ENCODE measurements around the gene GDF11.

GDF11 gene

GRCh38 chr12:55736076-55736475 is 6.8 kb upstream of the GDF11 start:
- Histone ChIP-seq H3K36me3 (ENCODE audit: control insufficient read depth, insufficient read depth, low read length) (no peaks in the 10 kb centered on the region), H3K4me1 (ENCODE audit: control insufficient read depth, insufficient read depth, low read length) (peaks cover 13% of the 10 kb centered on the region), H3K27me3 (ENCODE audit: control insufficient read depth, insufficient read depth, low read length) (no peaks in the 10 kb centered on the region), H3K9ac (ENCODE audit: low read depth, low read length) (no peak overlapping the region), H3K4me3 (ENCODE audit: low read depth, low read length) (no peak overlapping the region), H3K27ac (ENCODE audit: low read depth, low read length) (no peak overlapping the region), H3K9me3 (ENCODE audit: control insufficient read depth, insufficient read depth, low read length) (no peaks in the 10 kb centered on the region)

DNA sequence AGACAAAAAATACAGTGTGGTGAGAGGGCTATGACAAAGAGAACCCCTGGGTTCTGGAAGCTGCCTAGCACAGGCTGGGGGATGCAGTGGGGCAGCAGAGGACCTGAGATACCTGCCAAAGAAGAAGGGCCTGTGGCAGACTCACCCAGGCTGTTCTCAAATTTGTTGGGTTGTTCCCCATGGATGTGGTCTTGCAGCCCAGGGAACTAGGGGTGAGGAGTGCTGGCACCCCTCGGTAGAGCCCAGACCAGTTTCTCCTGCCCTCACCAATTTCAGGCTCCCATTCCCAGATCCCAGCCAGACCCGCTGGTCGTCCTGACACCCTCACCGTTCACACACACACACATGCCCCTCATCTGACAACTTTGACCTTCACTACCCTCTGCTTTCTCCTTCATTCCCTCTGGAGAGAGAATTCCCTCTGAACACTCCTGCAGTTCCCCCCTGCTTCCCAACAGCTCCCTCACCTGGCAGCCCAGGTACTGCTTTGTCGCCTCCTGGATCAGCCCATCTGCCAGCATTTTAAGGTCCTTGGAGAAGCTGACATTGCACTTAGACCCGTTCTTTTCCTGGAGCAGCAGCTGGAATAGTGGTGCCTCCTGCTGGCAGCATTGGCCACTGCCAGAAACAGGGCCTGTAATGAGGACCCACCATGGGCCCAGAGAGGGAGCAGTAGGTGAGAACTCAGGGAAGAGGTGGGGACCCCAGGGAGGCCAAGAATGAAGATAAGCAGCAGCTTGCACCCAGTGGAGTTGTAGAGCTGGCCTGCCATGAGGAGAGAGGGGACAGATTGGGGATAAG is 5.9 kb upstream of the GDF11 start:
- Histone ChIP-seq H3K36me3 (ENCODE audit: control insufficient read depth, insufficient read depth, low read length) (no peaks in the 10 kb centered on the region), H3K9me3 (ENCODE audit: control insufficient read depth, insufficient read depth, low read length) (no peaks in the 10 kb centered on the region), H3K9ac (ENCODE audit: low read depth, low read length) (no peak overlapping the region), H3K4me3 (ENCODE audit: low read depth, low read length) (peak overlapping the region; percentile 66; the same call in 1 of the 2 replicates), H3K27me3 (ENCODE audit: control insufficient read depth, insufficient read depth, low read length) (no peaks in the 10 kb centered on the region), H3K4me1 (ENCODE audit: control insufficient read depth, insufficient read depth, low read length) (peaks cover 17% of the 10 kb centered on the region), H3K27ac (ENCODE audit: low read depth, low read length) (peak overlapping the region; percentile 84)

DNA sequence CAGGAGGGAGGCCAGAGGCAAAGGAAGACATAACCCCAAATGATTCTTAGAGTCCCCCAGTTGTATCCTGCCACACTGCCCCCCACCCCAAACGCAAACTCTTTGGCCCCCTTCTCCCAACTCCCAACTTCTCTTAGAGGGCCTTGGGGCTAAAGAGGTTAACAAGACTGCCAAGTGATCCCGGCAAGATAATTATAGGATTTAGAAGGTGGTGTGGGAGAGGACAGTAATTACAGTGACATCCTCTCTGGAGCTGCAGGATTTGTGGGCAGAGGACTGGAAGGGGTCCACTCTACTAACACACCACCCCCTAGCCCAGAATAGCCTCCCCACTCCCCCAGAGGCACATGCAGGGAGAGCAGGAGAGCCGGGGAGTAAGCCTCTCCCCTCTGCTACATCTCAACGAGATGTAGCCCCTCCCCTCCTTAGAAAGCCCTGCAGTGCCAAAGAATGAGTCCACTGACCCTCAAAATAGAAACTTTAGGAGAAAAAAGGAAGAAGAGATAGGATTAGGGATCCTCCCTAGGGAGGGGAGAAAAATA is 5.3 kb upstream of the GDF11 start:
- Histone ChIP-seq H3K36me3 (ENCODE audit: control insufficient read depth, insufficient read depth, low read length) (no peaks in the 10 kb centered on the region), H3K9me3 (ENCODE audit: control insufficient read depth, insufficient read depth, low read length) (no peaks in the 10 kb centered on the region), H3K27me3 (ENCODE audit: control insufficient read depth, insufficient read depth, low read length) (no peaks in the 10 kb centered on the region), H3K27ac (ENCODE audit: low read depth, low read length) (peak overlapping the region; percentile 84), H3K4me3 (ENCODE audit: low read depth, low read length) (peak overlapping the region; percentile 66), H3K4me1 (ENCODE audit: control insufficient read depth, insufficient read depth, low read length) (peaks cover 22% of the 10 kb centered on the region), H3K9ac (ENCODE audit: low read depth, low read length) (peak overlapping the region; percentile 35)

DNA sequence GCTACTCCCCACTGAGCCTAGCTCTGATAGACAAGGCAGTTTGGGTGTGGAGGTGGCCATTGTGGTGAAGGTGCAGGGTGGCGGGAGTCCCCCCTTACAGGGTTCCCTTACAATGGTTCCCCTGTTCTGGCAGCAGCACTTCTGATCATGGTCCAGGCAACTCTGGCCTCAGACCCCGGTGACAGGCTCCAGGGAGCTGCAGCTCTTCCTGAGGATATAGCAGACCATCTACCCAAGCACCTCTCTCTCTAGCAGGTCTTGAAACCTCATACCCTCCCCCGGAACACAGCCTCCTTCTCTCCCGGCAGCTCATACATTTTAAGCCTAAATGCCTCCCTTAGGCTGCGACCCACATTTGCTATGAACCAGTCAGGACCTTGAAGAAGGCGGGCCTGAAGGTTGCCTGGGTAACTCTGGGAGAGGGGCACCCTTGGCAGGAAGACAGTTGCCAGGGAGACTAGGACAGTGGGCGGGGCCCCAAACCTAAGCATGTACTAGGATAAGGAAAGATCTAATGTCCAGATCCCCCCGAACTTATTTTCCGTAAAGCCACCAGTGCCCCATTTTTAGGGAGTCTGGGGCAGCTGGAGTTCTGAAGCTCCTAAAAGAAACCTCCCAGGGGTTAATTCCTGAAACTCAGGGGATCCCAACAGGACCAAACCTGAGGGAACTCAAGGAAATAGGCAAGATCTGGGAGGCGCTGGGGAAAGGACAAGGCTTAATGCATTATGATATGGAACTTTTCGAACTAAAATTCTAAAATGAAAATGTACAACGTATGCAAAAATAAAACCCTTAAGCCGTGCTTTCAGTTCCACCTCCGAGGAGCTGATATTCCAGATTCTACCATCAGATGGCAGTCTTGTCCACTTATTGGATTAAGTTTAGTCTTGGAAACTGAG is 4.5 kb upstream of the GDF11 start:
- no peaks in the 10 kb centered on the region for H3K9me3 ChIP-seq (ENCODE audit: control insufficient read depth, insufficient read depth, low read length)
- H3K4me1 ChIP-seq (ENCODE audit: control insufficient read depth, insufficient read depth, low read length), result peaks cover 22% of the 10 kb centered on the region
- H3K27me3 ChIP-seq (ENCODE audit: control insufficient read depth, insufficient read depth, low read length), result no peaks in the 10 kb centered on the region
- peak overlapping the region; percentile 84 for H3K27ac ChIP-seq (ENCODE audit: low read depth, low read length)
- no peaks in the 10 kb centered on the region for H3K36me3 ChIP-seq (ENCODE audit: control insufficient read depth, insufficient read depth, low read length)
- H3K9ac ChIP-seq (ENCODE audit: low read depth, low read length), result peak overlapping the region; percentile 35
- H3K4me3 ChIP-seq (ENCODE audit: low read depth, low read length), result peak overlapping the region; percentile 66

DNA sequence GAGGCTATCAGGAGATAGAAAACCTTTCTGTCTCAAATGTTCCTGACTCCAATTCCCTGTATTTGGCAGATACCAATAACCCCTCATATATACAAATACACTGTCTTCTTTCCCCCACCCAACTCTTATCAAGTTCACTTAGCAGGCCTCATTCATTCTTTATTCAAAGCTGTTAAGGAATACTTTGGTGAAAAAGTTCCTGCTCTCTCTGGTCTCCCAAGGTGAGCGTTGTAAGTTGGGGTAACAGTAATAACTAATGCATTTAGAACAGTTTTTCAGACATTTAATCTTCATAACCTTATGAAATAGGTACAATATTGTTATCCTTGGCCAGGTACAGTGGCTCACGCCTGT is 3.9 kb upstream of the GDF11 start:
- H3K36me3 ChIP-seq (ENCODE audit: control insufficient read depth, insufficient read depth, low read length), result no peaks in the 10 kb centered on the region
- H3K4me3 ChIP-seq (ENCODE audit: low read depth, low read length), result no peak overlapping the region
- no peak overlapping the region for H3K27ac ChIP-seq (ENCODE audit: low read depth, low read length)
- no peaks in the 10 kb centered on the region for H3K9me3 ChIP-seq (ENCODE audit: control insufficient read depth, insufficient read depth, low read length)
- H3K27me3 ChIP-seq (ENCODE audit: control insufficient read depth, insufficient read depth, low read length), result no peaks in the 10 kb centered on the region
- peaks cover 22% of the 10 kb centered on the region for H3K4me1 ChIP-seq (ENCODE audit: control insufficient read depth, insufficient read depth, low read length)
- no peak overlapping the region for H3K9ac ChIP-seq (ENCODE audit: low read depth, low read length)

DNA sequence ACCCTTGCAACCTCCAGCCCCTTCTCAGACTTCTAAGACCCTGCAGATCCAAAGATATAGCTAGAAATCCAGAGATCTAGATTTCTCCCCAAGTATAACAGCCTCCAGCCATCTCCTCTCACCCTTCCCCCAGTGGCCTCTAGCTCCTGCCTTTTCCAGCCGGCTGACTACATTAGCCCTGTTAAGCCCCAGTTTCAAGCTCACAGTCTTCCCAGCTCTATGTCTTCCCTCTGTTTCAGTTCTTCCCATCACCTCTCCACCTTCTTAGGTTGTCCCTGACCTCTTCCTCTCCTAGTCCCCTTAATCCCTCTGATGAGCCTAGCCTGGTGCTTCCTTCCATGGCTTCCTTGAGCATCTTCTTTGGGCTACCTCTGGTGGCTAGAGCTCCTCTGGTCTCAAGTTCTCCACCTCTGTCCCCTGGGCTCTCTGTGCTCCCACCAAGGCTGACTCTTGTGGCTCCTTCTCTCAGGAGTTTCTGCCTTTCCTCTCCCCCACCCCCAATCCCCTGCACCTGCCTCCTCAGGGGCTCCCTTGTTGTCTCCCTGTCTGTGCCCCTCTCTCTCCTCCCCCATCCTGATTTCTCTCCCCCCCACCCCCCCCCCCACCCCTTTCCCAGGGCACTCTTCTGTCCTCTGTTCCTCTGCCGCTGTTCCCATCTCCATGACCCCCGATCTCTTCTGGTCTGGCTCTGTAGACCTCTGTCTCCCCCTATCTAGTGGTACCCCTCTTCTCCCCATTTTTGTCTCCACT is 816 bp upstream of the GDF11 start:
- Histone ChIP-seq H3K4me3 (ENCODE audit: low read depth, low read length) (peak overlapping the region; percentile 59), H3K27ac (ENCODE audit: low read depth, low read length) (peak overlapping the region; percentile 43), H3K4me1 (ENCODE audit: control insufficient read depth, insufficient read depth, low read length) (peaks cover 36% of the 10 kb centered on the region), H3K36me3 (ENCODE audit: control insufficient read depth, insufficient read depth, low read length) (0 out of 2 replicates have a peak, but pooled peaks cover 4% of the 10 kb centered on the region), H3K9me3 (ENCODE audit: control insufficient read depth, insufficient read depth, low read length) (no peaks in the 10 kb centered on the region), H3K9ac (ENCODE audit: low read depth, low read length) (no peak overlapping the region), H3K27me3 (ENCODE audit: control insufficient read depth, insufficient read depth, low read length) (no peaks in the 10 kb centered on the region)

GRCh38 chr12:55743406-55744339 is 751 bp downstream of the GDF11 start:
- H3K9me3 ChIP-seq (ENCODE audit: control insufficient read depth, insufficient read depth, low read length), result no peaks in the 10 kb centered on the region
- peak overlapping the region; percentile 87 for H3K4me3 ChIP-seq (ENCODE audit: low read depth, low read length)
- peaks cover 42% of the 10 kb centered on the region for H3K4me1 ChIP-seq (ENCODE audit: control insufficient read depth, insufficient read depth, low read length)
- no peaks in the 10 kb centered on the region for H3K27me3 ChIP-seq (ENCODE audit: control insufficient read depth, insufficient read depth, low read length)
- peak overlapping the region; percentile 94 for H3K27ac ChIP-seq (ENCODE audit: low read depth, low read length)
- H3K9ac ChIP-seq (ENCODE audit: low read depth, low read length), result peak overlapping the region; percentile 71
- H3K36me3 ChIP-seq (ENCODE audit: control insufficient read depth, insufficient read depth, low read length), result peaks cover 18% of the 10 kb centered on the region

- Histone ChIP-seq H3K36me3 (ENCODE audit: control insufficient read depth, insufficient read depth, low read length) (peaks cover 27% of the 10 kb centered on the region), H3K4me1 (ENCODE audit: control insufficient read depth, insufficient read depth, low read length) (peaks cover 46% of the 10 kb centered on the region), H3K27me3 (ENCODE audit: control insufficient read depth, insufficient read depth, low read length) (no peaks in the 10 kb centered on the region), H3K9ac (ENCODE audit: low read depth, low read length) (peak overlapping the region; percentile 43; the same call in 1 of the 2 replicates), H3K4me3 (ENCODE audit: low read depth, low read length) (peak overlapping the region; percentile 87), H3K27ac (ENCODE audit: low read depth, low read length) (peak overlapping the region; percentile 94), H3K9me3 (ENCODE audit: control insufficient read depth, insufficient read depth, low read length) (no peaks in the 10 kb centered on the region)
Measured at GRCh38 chr12:55744340-55745030, 1.6 kb downstream of the GDF11 start.

DNA sequence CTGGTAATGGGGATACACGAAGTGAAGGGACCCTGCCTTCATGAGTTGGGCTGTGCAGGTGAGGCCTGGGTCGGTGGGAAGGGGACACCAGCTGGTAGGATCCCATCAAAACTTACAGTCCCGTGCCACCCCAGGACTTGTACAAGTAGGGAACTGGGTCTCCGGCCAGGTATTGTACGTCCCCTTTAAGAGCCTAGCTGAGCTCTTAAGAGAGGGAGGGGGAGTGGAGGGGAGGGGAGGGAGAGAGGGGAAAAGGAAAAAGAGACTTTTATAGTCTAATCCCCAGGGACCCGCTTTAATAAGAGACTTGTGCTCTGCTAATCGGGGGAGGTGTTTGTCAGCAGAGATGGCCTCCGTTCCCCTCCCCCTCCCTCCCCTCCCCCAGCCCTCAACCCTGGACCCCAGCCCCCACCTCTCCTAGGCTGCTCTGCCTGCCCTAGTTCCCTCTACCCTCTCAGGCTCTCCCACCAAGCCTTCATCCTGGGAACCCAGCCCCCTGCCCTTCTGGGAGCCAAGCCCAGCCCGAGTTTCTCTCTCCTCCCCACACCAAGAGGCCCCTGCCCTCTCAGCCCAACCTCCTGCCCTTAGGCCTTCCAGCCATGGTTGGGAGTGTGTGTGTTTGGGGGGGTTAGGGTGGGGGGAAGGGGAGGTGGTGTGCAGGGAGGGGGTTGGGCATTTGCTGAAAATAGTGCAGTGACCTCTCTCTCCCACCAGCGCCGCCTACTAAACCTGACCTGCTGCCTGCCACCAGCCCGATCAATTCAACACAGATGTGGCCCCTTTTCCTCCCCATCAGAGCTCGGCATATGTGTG is 2.6 kb downstream of the GDF11 start:
- H3K27ac ChIP-seq (ENCODE audit: low read depth, low read length), result peak overlapping the region; percentile 94
- H3K4me3 ChIP-seq (ENCODE audit: low read depth, low read length), result peak overlapping the region; percentile 87
- no peaks in the 10 kb centered on the region for H3K27me3 ChIP-seq (ENCODE audit: control insufficient read depth, insufficient read depth, low read length)
- peaks cover 37% of the 10 kb centered on the region for H3K36me3 ChIP-seq (ENCODE audit: control insufficient read depth, insufficient read depth, low read length)
- H3K4me1 ChIP-seq (ENCODE audit: control insufficient read depth, insufficient read depth, low read length), result peaks cover 49% of the 10 kb centered on the region
- H3K9ac ChIP-seq (ENCODE audit: low read depth, low read length), result peak overlapping the region; percentile 54
- H3K9me3 ChIP-seq (ENCODE audit: control insufficient read depth, insufficient read depth, low read length), result no peaks in the 10 kb centered on the region

Data from HUES48 (cell line).